Measurements from ENCODE around the gene FOSL1.
A peak's percentile ranks its signal among the peaks of the same experiment; 100 is the strongest.
"Not testable (repeated sequence)": the region's sequence is repeated elsewhere in the genome, so short reads cannot be mapped to it uniquely, and the experiment has no call there.

The FOSL1 gene

DNA sequence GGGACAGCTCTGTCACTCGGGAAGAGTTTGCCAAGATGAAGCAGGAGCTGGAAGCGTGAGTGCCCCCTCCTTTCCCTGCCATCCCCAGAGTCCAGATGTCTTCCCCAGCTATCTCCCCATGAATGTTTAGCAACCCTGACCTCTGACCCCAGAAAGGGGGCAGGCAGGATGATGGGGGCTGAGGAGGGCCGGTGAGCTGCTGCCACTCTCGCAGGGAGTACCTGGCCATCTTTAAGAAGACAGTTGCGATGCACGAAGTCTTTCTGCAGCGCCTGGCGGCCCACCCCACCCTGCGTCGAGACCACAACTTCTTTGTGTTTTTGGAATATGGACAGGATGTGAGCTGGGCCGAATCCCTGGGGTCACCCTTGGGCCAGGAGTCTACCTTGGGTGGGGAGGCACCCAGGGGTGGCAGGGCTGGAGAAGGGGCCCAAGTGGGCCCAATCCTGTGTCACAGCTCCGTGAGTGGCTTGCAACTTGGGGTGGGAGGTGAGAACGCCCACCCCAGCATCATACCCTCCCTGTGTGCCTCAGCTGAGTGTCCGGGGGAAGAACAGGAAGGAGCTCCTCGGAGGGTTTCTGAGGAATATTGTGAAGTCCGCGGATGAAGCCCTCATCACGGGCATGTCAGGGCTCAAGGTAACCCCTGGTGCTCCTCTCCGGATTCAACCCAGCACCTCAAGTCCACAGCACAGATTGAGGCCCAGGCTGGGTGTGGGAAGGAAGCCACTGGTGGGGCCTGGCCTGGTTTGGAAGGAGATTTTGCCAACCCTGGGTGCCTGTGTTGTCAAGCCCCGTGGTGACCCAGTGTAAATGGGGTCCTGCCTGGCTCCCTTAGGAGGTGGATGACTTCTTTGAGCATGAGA lies 49.7 kb downstream of the FOSL1 start:
- TF ChIP-seq, protein P1, sequence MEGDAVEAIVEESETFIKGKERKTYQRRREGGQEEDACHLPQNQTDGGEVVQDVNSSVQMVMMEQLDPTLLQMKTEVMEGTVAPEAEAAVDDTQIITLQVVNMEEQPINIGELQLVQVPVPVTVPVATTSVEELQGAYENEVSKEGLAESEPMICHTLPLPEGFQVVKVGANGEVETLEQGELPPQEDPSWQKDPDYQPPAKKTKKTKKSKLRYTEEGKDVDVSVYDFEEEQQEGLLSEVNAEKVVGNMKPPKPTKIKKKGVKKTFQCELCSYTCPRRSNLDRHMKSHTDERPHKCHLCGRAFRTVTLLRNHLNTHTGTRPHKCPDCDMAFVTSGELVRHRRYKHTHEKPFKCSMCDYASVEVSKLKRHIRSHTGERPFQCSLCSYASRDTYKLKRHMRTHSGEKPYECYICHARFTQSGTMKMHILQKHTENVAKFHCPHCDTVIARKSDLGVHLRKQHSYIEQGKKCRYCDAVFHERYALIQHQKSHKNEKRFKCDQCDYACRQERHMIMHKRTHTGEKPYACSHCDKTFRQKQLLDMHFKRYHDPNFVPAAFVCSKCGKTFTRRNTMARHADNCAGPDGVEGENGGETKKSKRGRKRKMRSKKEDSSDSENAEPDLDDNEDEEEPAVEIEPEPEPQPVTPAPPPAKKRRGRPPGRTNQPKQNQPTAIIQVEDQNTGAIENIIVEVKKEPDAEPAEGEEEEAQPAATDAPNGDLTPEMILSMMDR (IDR thresholded peaks at IDR 0.05; ENCODE audit: insufficient read depth, low read depth, low read length, missing control alignments) = no peak
- H3K4me3 ChIP-seq (ENCODE audit: low read depth, low read length) = no peak overlapping the region
- peak; percentile 21 for DNase-seq (ENCODE audit: low read depth)

DNA sequence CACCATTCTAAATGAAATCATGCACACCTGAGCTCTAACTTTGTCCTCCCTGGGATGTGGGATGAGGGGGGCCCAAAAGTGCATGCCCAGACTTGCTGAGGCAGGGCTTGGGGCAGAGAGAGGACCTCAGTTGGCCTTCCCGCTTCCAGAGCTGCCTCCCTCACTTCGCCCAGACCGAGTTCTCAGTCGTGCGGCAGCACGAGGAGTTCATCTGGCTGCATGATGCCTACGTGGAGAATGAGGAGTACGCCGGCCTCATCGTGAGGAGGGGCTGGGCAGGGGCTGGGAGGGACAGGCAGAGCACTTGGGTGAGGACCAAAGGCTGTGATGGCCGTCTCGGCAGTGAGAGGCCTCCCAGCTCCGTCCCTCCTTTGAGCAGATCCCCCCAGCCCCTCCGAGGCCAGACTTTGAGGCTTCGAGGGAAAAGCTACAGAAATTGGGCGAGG lies 50.4 kb downstream of the FOSL1 start:
- TF ChIP-seq, protein P1 (IDR thresholded peaks at IDR 0.05; ENCODE audit: insufficient read depth, low read depth, low read length, missing control alignments) = no peak
- H3K4me3 ChIP-seq (ENCODE audit: low read depth, low read length) = no peak overlapping the region
- peak; percentile 2 for DNase-seq (ENCODE audit: low read depth)

DNA sequence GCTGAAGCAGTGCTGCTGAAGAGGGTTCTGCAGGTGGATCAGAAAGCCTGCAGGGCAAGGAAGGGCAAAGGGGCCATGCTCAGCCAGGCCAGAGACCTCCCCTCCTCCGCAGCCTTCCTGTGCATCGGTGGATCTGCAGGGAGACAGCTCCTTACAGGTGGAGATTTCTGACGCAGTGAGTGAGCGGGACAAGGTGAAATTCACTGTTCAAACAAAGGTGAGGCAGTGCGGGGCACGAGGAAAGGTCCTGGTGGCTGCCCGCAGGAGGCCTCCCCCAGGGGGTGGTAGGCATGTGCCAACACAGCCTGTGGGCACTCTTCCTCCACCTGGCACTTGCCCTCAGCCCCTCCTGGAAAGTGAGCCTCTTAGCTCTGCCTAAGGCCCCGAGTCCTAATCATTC lies 50.8 kb downstream of the FOSL1 start:
- H3K4me3 ChIP-seq (ENCODE audit: low read depth, low read length) = no peak overlapping the region
- TF ChIP-seq, protein P1 (IDR thresholded peaks at IDR 0.05; ENCODE audit: insufficient read depth, low read depth, low read length, missing control alignments) = no peak
- DNase-seq (ENCODE audit: low read depth) = no peak

DNA sequence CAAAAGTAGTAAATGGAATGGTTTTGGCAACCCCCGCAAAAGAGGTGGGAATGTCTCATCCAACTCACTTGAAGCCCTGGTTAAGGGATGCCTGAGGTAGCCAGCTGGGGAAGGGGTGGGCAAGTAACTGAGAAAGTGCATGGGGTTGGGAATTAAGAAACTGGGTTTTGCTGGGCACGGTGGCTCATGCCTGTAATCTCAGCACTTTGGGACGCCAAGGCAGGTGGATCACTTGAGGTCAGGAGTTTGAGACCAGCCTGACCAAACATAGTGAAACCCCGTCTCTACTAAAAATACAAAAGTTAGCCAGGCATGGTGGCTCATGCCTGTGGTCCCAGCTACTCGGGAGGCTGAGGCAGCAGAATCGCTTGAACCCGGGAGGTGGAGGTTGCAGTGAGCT lies 51.5 kb downstream of the FOSL1 start:
- H3K4me3 ChIP-seq (ENCODE audit: low read depth, low read length) = not testable (repeated sequence)

DNA sequence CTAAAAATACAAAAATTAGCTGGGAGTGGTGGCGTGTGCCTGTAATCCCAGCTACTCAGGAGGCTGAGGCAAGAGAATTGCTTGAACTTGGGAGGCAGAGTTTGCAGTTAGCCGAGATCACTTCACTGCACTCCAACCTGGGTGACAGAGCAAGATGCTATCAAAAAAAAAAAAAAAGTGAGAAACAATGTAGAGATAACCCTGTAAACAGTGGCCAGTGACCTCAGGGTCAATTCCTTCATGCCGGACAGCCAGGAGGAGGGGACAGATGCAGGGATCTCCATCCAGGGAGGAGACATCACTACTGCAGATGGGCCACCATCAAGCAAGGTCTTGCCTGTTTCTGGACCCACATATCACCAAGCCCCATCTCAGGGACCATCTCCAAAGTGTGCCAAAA lies 52.4 kb downstream of the FOSL1 start:
- DNase-seq (ENCODE audit: low read depth) = no peak
- H3K4me3 ChIP-seq (ENCODE audit: low read depth, low read length) = no peak overlapping the region
- TF ChIP-seq, protein P1 (IDR thresholded peaks at IDR 0.05; ENCODE audit: insufficient read depth, low read depth, low read length, missing control alignments) = no peak

More for the DNA sequence above, 51.5 kb downstream of the FOSL1 start:
- not testable (repeated sequence) for DNase-seq (ENCODE audit: low read depth)

DNA sequence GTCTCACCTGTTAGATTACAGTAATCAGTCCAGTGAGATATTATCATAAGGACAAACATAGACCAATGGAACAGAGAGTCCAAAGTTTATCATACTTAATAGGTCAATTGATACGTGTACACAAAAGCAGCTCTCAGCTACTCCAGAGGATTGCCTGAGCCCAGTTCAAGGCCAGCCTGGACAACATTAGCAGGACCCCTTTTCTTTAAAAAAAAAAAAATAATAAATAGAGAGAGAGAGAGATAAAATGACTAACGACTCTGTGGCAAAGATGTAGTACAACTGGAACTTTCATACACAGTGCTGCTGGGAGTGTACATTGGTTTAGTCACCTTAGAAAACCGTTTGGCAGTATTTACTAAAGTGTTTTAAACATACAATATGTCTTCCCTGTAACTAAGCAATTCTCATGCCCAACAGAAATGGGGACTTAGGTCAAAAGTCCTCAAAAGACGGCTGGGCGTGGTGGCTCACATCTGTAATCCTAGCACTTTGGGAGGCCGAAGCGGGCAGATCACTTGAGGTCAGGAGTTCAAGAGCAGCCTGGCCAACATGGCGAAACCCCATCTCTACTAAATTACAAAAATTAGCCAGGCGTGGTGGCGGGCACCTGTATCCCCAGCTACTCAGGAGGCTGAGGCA lies 55.8 kb downstream of the FOSL1 start:
- no peak for DNase-seq (ENCODE audit: low read depth)
- TF ChIP-seq, protein P1 (IDR thresholded peaks at IDR 0.05; ENCODE audit: insufficient read depth, low read depth, low read length, missing control alignments) = no peak
- no peak overlapping the region for H3K4me3 ChIP-seq (ENCODE audit: low read depth, low read length)

DNA sequence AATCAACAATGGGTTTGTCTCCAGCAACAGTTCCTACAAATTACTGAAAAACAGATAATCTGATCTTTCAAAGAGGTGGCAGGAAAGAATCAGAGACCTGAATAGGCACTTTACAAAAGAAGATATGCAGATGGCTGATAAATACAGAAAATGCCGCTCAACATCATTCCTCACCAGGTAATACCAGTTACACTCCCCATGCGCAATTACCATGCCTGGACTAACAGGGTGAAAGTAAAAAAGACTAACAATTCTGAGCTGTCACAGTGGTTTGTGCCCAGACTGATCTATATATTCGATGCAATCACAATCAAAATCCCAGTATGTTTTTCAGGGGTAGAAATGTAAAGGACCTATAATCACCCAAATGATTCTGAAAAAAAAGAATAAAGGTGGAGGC lies 56.4 kb downstream of the FOSL1 start:
- TF ChIP-seq, protein P1 (IDR thresholded peaks at IDR 0.05; ENCODE audit: insufficient read depth, low read depth, low read length, missing control alignments) = no peak
- no peak for DNase-seq (ENCODE audit: low read depth)

More for the DNA sequence above, 56.4 kb downstream of the FOSL1 start:
- H3K4me3 ChIP-seq (ENCODE audit: low read depth, low read length) = no peak overlapping the region

All from GM12865 (cell line).